NCI-H2227 treated with DMSO at 0.1 percent for 48 hours (cell line): ENCODE results near the gene ATOSB.

Experiments
- DNase-seq: peaks from one replicate; lab custom pipeline; 2025; lab: John Stamatoyannopoulos, UW

Gene ATOSB

DNA sequence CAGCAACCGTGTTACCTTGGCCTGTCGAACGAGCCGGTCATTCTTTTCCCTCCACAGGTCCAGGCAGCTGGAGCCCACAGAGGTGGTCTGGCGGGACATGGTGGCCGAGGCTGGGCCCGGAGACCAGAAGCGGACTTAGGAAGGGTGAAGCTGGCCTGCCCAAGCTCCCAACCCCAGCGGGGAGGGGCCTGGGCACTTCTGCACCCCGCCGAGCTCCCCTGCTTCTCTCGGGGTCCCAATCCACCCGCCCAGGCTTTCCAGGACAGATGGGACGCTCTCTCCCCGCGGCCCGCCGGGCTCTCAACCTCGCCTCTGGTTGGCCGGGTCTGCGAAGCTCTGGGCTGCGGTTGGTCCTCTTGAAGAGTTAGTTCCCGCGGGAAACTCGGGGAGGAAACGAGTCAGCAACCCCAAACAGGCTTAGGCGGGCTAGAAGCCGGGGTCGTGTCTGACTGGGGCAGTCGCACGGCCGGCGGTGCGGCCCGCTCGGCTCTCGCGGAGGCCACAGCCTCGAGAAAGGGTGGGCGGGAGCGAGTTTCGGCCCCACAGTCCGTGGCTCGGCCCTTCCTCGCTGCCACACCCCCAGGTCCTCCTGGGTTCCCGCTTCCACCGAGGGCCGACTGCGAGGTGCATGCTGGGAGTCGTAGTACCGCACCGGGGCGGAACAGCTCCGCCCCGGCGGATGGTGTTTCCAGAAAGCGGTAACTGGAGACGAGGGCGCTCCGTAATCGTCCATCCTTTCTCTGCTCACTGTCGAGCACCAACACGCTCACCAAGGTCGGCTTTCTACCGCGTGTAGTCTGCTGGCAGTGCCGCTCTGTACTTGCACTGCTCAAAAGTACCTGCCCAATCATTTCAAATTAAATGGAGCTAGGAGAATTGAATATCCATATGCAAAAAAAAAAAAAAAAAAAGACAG, 36.0 kb downstream of the ATOSB start, which contains the start of gene FANCG:
FANCG (minus strand) TSS at position 517 of the 916 bp plus-strand sequence; CDS start at position 99, 418 bp downstream.
- peak; percentile 89 for DNase-seq

DNA sequence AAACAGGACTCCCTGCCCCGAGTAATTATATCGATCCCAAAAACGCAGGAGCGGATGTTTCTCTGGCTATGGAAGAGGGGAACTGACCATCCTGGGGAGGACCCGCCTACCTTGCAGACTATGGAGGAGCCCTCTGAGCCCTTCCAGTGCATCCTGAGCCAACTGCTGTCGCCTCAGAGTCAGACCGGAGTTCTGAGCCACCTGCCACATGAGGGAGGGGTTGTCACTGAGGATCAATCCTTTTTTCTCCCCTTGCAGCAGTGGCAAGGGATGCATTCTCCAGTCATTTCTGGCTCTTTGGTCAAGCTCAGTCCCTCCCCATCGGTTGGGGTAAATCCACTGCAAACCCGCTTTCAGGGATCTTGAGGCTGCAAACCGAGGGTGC, 36.6 kb downstream of the ATOSB start:
- DNase-seq, result no peak

DNA sequence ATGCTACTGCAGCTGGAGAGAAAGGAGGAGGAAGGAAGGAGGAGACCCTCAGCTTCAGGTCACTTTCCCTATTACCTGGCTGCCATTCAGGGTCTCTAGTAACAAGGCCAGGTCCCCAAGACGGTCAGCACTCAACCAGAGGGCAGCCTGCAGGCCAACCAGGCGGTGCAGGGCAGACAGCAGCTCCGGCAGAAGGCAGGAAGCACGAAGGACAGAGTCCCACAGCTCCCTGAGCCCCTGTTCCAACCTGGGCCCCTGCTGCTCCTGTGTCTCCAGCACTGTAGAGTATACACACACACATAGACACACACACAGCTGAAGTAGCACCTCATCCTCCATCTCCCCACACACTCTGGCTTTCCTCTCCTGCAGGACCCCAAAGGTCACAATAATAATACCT, 37.6 kb downstream of the ATOSB start:
- DNase-seq, result no peak

DNA sequence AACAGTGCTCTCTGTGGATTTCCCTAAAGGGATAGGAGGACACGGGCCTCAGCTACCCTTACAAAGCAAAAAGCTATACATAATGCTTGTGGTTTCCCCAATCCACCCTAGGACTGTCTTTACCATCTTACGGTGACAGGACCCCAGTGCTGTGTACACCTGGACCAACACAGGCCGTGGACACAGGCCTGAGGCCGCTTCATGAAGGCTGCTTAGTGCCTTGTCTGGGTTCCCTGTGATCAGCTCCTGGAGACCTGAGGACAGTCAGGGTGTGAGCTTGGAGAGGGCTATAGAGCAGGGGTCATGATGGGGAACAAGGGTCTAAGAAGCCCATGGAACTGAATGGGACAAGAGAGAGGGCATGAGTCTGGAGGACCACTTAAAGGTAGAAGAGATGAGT, 38.8 kb downstream of the ATOSB start:
- DNase-seq, result no peak

DNA sequence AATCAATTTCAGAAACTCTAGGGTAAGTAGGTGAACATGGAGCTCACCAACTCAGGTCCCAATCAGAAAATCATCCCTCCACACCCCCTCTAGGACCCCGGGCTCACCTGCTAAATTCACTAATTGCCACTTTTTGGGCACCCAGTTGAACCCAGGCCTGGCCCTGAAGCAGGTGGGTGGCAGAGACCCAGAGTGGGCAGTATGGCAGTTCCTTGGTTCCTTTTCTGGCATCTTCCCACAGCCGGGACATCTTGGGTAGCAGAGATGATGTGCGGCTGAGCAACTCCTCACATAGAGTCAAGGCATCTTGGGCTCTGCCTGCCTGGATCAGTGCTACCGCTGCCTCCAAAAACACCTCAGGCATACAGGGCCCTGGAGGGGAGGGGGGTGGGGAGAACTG, 40.3 kb downstream of the ATOSB start:
- DNase-seq, result no peak

DNA sequence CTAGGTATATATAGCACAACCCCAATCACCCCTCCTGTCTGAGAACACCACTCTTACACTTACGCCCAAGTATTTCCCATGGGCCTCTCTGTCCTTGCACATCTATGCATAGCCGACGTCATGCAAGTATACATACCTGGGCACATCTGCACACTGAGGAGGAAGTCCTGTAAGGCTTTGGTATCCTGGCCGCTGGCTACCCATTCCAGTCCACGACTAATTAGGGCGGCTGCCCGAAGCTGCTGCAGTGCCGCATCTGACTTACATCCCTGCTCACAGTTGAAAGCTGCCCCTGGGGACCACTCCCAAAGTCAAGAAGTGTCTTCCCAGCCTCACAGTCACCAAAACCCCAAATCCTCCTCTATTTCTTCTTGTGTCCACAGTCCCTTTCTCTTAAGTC, 40.9 kb downstream of the ATOSB start:
- no peak for DNase-seq

DNA sequence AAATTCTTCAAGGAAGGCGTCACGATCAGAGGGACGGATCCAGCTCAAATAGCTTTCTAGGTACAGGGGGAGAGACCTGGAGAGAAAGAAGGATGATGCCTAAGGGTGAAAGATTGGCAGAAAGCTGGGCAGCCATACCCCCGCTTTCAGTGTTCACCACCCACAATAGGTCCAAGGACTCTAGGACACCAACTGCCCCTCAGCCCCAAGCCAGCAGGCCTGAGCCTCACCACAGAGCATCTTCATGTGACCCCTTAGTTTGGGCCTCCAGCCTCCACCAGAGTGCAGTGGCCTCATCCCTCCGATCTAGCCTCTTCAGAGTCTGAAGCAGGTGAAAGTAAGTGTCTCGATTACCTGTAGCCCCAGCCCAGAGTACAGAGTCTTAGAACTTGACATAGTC, 41.5 kb downstream of the ATOSB start:
- DNase-seq, result no peak

DNA sequence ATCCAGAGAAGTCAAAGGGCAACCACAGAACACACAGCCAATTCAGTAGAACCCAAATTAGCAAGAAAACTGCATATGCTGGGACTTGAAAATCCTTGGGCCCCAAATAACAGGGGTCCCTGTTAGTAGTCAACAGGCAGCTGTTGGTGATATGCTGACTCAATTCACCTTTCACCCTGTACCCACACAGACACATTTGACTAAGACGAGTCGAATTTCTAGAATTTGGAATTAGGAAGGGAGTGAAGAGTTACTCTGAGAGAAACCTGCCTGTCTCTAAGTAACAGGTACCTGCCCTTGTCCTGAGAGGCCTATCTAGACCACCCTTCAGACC, 42.4 kb downstream of the ATOSB start:
- no peak for DNase-seq

DNA sequence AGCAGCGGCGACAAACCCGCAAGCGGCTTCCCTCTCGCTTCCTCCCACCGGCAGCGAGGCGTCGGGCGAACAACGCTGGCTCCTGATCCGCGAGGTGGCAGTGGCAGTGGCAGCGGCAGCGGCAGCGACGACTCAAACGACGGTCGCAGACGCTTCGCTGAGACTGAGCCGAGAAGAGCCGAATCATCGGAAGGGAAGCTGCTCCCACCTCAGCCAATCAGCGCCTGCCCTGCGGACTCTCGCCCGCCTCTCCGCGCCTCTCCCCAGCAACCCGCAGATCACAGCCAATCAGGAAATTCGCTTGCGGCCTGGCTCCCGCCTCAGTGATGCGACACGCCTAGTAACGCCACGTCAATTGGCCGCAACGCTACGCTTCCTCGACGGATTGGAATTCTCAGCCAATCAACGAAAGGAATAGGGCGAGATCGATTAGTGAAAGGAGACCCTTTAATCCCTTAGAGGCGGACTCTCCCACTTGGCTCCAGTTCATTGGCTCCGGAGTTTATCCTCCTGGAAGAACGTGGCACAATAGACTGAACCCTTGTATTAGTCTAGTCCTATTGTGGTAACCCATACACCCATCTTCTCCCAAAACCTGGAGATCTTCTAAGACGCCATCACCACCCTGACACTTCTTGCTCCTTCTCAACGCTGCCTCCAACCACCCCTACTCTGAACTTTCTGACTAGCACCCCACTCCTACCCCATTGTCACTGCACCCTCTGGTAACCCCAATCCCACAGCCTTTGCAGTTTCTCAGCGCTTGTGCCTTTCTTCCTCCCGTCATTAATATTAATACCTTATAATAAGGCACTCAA, 43.0 kb downstream of the ATOSB start, which contains the start of gene VCP:
VCP (minus strand) TSS at position 165 of the 818 bp plus-strand sequence. CDS start 272 bp downstream, outside the sequence.
- DNase-seq, result peak; percentile 94

DNA sequence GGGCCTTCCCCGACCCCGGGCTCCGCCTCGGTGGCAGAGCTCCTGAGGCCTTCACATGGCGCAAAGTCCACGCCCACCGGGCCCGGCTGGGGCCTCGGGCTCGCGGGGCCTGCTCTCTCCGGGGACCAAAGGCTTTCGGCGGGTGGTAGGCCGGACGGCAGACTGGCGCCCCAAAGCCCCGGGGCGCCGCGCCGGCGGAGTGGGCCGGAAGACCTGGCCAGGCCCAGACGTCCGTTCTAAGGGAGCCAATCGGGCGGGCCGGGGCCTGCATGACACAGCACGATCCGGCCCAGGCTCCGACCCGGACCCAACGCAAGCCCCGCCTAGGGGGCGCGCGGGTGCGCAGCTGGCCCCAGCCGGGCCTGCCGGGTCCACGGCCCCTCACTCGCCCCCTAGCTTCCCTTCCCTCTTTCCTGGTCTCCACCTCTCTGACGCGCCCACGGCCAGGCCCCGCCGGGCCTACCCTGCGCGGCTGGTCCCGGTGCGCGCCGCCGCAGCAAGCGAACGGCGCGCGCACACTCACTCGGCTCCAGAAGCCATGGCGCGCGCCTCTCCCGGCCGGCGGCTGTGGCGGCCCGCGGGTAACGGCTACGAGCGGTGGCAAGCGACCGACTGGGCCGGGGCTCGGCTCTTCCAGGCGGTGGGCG, 43.7 kb downstream of the ATOSB start:
- peak; percentile 43 for DNase-seq

DNA sequence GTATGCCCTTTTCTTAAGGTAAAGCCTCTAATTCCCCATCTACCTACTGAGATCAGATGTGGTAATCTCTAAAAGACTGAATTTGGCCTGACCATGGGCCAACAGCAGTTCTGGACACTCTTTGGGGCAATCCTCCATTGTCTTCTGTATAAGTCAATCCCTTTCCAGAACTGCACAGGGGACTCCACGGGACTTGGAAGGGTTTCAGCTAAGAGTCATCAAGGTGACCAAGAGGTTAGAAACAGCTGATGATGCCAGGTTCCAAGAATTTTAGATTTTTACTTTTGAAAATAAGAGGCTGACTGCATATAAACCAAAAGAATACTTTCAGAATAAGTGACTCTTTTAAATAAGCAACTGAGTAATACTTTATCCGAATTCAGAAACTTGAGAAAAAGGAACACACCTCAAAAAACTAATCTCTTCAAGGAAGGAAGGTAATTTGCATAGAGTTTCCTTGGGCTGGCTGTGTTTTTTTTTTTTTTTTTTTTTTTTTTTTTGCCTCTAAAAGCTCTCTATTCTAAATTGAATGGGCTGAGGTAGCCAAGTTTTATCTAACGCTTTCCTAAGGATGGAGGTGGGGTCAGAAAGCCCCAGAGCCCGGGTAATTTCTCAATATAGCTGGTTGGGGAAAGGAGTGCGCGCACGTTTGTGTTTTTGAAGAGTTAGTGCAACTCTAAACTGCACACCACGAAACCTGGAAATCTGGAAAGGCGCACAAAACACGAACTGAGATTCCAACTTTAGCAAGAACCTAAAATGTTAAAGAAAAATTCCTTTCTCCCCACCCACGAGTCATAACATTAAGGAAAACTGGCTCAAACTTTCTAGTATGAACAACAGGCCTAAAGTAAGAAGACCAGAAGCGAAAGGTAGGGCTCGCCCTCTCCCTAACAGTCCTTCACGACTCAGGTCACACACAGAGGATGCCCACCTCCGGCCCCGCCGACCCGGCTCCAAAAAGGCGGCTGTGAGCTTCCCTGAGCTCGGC, 44.5 kb downstream of the ATOSB start:
- DNase-seq, result no peak

DNA sequence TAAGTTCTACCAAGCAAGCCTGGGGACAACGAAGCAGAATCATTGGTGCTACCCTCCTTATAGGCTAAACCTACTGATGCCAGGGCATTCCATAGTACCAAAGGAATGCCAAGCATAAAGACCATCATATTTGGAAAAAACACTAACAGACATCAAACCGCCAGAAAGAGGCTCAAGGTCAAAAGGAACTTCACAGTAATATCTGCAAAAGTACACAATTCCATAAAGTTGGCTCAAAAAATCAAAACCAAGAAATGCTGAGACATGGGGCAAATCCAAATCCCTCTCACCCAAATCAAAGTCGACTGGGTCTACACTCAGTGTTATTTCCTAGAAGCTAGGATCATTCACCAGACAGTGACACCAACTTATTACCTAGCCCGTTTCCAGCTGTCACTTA, 46.6 kb downstream of the ATOSB start:
- DNase-seq, result no peak

DNA sequence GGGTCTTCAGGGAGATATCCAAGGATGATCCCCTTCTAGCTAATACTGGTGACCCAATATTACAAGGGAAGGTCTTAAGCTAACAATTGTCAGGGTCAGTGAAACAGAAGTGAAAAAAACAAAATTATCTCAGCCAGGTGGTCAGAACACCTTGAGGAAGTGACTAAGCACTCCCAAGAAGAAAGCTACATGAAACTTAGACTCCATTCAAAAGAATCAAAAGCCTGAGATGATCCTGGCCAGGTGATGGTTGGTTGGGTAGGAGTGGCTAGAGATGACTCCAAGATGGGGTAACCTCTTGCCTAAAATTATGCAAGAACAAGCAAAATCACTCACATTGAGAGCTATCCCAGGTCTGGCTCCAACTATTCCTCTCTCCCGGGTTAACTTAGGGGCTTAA, 48.6 kb downstream of the ATOSB start:
- no peak for DNase-seq

DNA sequence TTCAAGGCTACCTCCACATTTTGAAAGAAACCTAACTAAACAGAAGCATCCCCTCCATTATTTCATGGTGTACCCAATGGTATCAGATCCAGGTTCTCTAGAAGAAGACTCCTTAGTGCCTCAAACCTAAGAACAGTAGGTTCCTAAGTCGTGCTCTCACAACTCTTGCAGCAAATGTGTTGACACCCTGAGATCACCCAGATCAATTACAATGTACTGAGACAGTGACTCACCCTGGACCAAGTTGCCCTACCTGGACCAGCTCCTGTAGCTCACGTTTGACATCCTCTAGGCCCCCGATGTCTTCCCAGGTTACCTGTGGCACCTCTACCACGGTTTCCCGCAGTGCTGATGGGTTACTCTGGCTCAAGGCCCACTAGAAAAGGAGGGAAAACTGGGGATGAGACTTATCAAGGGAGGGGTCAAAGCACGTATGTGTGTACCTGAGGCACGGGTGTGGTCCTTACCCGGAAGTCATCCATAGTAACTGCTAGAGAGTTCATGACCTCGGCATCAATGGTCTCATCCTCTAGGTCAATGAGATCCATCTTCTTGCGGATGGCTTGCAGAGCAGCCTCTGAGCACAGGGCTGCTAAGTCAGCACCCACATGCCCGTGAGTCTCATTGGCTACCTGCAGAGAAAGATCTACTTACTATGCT, 55.0 kb downstream of the ATOSB start:
- no peak for DNase-seq

DNA sequence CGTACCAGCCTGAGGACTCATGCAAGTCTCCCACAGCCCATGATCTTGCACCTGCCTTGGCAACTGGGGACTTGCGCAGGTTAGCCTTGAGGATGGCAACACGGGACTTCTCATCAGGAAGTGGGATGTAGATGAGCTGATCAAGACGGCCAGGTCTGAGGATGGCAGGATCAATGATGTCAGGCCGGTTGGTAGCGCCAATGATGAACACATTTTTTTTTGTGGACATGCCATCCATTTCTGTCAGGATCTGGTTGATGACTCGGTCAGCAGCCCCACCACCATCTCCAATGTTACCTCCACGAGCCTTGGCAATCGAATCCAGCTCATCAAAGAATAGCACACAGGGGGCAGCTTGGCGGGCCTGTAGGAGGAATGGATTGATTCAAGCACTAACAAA, 56.2 kb downstream of the ATOSB start:
- no peak for DNase-seq

DNA sequence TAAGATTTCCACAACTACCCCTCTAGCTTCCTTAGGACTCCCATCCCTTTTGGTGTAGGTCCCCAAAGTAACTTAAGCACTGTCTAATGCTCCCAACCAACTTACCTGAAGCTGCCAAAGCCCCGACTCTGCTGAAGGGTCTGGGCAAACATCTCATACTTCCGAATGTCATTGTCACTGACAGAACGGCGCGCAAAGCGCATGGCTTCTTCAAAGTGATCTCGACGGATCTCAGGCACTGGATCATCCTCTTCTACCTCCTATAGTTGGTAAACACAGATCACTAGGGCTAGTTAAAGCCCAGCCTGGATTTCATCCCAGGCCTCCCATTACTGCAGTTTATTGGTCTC, 58.4 kb downstream of the ATOSB start:
- no peak for DNase-seq

DNA sequence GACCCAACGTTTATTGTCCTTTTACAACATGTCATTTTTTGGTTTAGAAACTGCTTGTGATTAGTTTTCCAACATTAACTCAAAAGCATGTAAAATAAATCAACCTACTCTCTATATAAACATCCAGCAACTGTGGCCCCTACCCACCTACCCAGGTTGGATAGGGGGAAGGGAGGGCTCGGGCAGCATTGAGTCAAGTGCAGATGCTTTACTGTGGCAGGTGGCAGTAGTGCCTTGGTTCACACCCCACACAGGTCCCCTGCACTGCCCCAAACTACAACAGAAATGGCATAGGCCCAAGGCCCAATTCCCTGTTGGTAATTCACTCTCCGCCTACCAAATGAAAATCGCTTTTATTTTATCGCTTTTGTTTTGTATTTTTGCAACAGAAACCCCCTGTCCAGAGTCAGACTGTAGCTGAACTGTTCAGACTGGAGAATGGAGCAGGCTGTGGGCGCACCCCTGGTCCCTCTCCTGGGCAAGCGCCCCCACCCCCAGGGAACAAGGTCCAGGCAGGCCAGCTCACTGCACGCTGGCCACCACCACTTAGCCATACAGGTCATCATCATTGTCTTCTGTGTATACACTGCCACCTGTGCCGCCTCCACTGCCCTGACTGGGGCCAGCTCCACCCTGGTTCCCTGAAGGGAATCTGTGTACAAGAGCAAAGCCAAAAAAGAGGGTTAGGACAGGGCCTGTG, 58.9 kb downstream of the ATOSB start:
- DNase-seq, result no peak

DNA sequence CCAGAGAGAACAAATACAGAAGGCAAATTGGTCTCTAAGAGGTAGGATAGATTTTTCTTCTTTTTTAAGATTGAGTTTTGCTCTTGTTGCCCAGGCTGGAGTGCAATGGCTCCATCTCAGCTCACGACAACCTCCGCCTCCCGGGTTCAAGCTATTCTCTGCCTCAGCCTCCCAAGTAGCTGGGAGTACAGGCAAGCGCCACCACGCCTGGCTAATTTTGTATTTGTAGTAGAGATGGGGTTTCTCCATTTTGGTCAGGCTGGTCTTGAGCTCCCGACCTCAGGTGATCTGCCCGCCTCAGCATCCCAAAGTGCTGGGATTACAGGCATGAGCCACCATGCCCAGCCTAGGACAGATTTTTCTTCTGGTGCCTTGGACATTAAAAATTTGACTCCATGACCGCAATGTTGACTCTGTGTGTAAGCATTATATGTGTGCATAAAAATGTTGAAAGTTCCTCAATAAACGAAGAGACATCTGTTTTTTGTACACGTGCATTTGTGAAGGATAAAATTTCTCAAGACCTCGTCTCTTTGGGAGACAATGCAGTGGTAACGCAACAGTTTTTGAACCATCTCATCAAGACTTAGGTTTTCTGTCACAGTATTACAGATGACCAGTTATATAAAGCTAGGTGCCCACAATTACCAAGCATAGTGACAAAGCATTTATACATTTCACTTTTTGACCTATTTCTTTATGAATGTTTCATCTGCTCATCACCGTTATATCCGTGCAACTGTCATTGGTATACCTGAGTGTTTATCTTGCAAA, 60.6 kb downstream of the ATOSB start:
- DNase-seq, result no peak

DNA sequence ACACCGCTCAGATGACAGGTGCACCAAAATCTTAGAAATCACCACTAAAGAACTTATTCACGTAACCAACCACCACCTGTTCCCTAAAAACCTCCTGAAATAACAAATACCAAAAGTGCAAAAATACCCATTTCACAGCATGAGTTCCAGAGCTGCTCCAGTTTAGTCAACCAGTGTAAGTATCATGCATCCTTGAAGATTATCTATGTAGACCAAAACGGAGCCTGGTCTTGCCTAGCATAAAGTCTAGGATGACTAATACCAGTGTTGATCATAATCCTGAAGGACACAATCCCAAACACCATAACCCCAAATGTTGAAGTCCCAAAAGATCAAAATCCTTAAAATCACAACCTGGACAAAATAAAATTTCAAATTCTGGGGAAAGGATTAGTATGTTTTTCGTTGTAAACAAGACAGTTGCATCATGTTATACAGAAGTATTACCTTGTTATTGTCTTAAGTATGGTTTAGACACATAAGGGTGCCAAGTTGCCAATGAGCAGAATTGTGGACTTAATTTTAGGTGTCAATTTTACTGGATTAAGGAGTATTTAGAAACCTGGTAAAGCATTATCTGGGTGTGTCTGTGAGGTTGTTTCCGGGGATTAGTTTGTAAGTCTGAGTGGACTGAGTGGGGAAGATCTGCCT, 61.4 kb downstream of the ATOSB start:
- no peak for DNase-seq
